Mucosa of rectum (tissue), 2 donors: ENCODE data around the gene TTC7B.

Experiments used
- H3K27ac ChIP-seq, 2 donors: one replicate each; pipeline ENCODE4 v1.7.0; 2013; ENCODE audit warnings: inconsistent platforms in 2 of 2, low read depth in 2 of 2, low read length in 2 of 2
- H3K27me3 ChIP-seq, 2 donors: one replicate each; pipeline ENCODE4 v1.7.0; 2013; ENCODE audit warnings: low read length in 2 of 2; ENCODE audit not compliant: control insufficient read depth in 2 of 2, insufficient read depth in 2 of 2
- H3K36me3 ChIP-seq, 2 donors: one replicate each; pipeline ENCODE4 v1.7.0; 2013; ENCODE audit warnings: low read length in 2 of 2; ENCODE audit not compliant: control insufficient read depth in 2 of 2, insufficient read depth in 2 of 2
- H3K4me1 ChIP-seq, 2 donors: one replicate each; pipeline ENCODE4 v1.7.0; 2013; ENCODE audit warnings: low read length in 2 of 2, mild to moderate bottlenecking in 1 of 2; ENCODE audit not compliant: control insufficient read depth in 2 of 2, insufficient read depth in 2 of 2
- H3K4me3 ChIP-seq, 2 donors: one replicate each; pipeline ENCODE4 v1.7.0; 2013; ENCODE audit warnings: low read length in 2 of 2
- H3K9ac ChIP-seq, 2 donors: one replicate each; pipeline ENCODE4 v1.7.0; 2013; ENCODE audit warnings: low read length in 2 of 2, low read depth in 1 of 2, mild to moderate bottlenecking in 1 of 2
- H3K9me3 ChIP-seq, 2 donors: one replicate each; pipeline ENCODE4 v1.7.0; 2013; ENCODE audit warnings: low read length in 2 of 2; ENCODE audit not compliant: control insufficient read depth in 2 of 2
- donor health status: healthy.
- donor health status: Normal muscosa, but diverticular disease.

The TTC7B gene

GRCh38 chr14:90523544-90523943 is 292.7 kb downstream of the TTC7B start:
- no peak overlapping the region for H3K27ac ChIP-seq
- no peaks in the 10 kb centered on the region for H3K9me3 ChIP-seq
- H3K9ac ChIP-seq, result no peak overlapping the region
- no peaks in the 10 kb centered on the region for H3K36me3 ChIP-seq
- no peak overlapping the region for H3K4me3 ChIP-seq
- peaks cover 4 to 7% of the 10 kb centered on the region in 2 donors for H3K4me1 ChIP-seq
- H3K27me3 ChIP-seq, result no peaks in the 10 kb centered on the region

- H3K27me3 ChIP-seq, result no peaks in the 10 kb centered on the region
- no peak overlapping the region for H3K9ac ChIP-seq
- H3K4me1 ChIP-seq, result peaks cover 12 to 16% of the 10 kb centered on the region in 2 donors
- no peaks in the 10 kb centered on the region for H3K9me3 ChIP-seq
- peak overlapping the region in 1 of 2 donors; percentile 46 for H3K27ac ChIP-seq
- no peaks in the 10 kb centered on the region for H3K36me3 ChIP-seq
- no peak overlapping the region for H3K4me3 ChIP-seq
These were observed 293.5 kb downstream of the TTC7B start for GRCh38 chr14:90522571-90523191.

GRCh38 chr14:90521930-90522483 is 294.2 kb downstream of the TTC7B start:
- no peaks in the 10 kb centered on the region for H3K27me3 ChIP-seq
- H3K36me3 ChIP-seq, result no peaks in the 10 kb centered on the region
- no peak overlapping the region for H3K9ac ChIP-seq
- H3K4me3 ChIP-seq, result no peak overlapping the region
- H3K27ac ChIP-seq, result peak overlapping the region in 1 of 2 donors; percentile 46
- peaks cover 19 to 21% of the 10 kb centered on the region in 2 donors for H3K4me1 ChIP-seq
- no peaks in the 10 kb centered on the region for H3K9me3 ChIP-seq

- no peak overlapping the region for H3K27ac ChIP-seq
- no peak overlapping the region for H3K4me3 ChIP-seq
- H3K4me1 ChIP-seq, result peaks cover 20 to 27% of the 10 kb centered on the region in 2 donors
- no peaks in the 10 kb centered on the region for H3K27me3 ChIP-seq
- H3K9ac ChIP-seq, result no peak overlapping the region
- no peaks in the 10 kb centered on the region for H3K36me3 ChIP-seq
- H3K9me3 ChIP-seq, result no peaks in the 10 kb centered on the region
These were observed 294.9 kb downstream of the TTC7B start for GRCh38 chr14:90521084-90521929.

- Histone ChIP-seq H3K4me1 (peaks cover 20 to 27% of the 10 kb centered on the region in 2 donors), H3K4me3 (no peak overlapping the region), H3K9me3 (no peaks in the 10 kb centered on the region), H3K27me3 (no peaks in the 10 kb centered on the region), H3K27ac (no peak overlapping the region), H3K9ac (no peak overlapping the region), H3K36me3 (no peaks in the 10 kb centered on the region)
These were observed 295.9 kb downstream of the TTC7B start for GRCh38 chr14:90520326-90520725.

- H3K27me3 ChIP-seq, result no peaks in the 10 kb centered on the region
- peaks cover 20 to 31% of the 10 kb centered on the region in 2 donors for H3K4me1 ChIP-seq
- no peak overlapping the region for H3K27ac ChIP-seq
- H3K9ac ChIP-seq, result no peak overlapping the region
- no peak overlapping the region for H3K4me3 ChIP-seq
- H3K9me3 ChIP-seq, result no peaks in the 10 kb centered on the region
- H3K36me3 ChIP-seq, result no peaks in the 10 kb centered on the region
These were observed 296.8 kb downstream of the TTC7B start for GRCh38 chr14:90519262-90519920.

GRCh38 chr14:90518941-90519256 is 297.3 kb downstream of the TTC7B start:
- Histone ChIP-seq H3K27ac (peak overlapping the region in 1 of 2 donors; percentile 69), H3K9me3 (no peaks in the 10 kb centered on the region), H3K4me1 (peaks cover 23 to 35% of the 10 kb centered on the region in 2 donors), H3K4me3 (no peak overlapping the region), H3K36me3 (no peaks in the 10 kb centered on the region), H3K27me3 (no peaks in the 10 kb centered on the region), H3K9ac (no peak overlapping the region)

GRCh38 chr14:90518069-90518940 is 297.9 kb downstream of the TTC7B start:
- Histone ChIP-seq H3K4me3 (no peak overlapping the region), H3K9ac (peak overlapping the region in 1 of 2 donors; percentile 26), H3K27me3 (no peaks in the 10 kb centered on the region), H3K27ac (peak overlapping the region; percentile 32 to 69), H3K9me3 (no peaks in the 10 kb centered on the region), H3K4me1 (peaks cover 29 to 40% of the 10 kb centered on the region in 2 donors), H3K36me3 (no peaks in the 10 kb centered on the region)

GRCh38 chr14:90517076-90517841 is 299.0 kb downstream of the TTC7B start:
- Histone ChIP-seq H3K27me3 (no peaks in the 10 kb centered on the region), H3K27ac (peak overlapping the region in 1 of 2 donors; percentile 69), H3K4me1 (peaks cover 39 to 50% of the 10 kb centered on the region in 2 donors), H3K36me3 (no peaks in the 10 kb centered on the region), H3K4me3 (no peak overlapping the region), H3K9ac (peak overlapping the region in 1 of 2 donors; percentile 26), H3K9me3 (no peaks in the 10 kb centered on the region)
